Endothelial cell of umbilical vein (primary cell): ENCODE results near the gene SEMA4D. TPM values are rescaled to one million over a fixed set of nuclear protein-coding genes. Genes with fewer than 3 reads are reported as not detected.

ENCODE experiments used
- BruUV-seq: library from RNA; stranded (reverse); fragments of 400-500 nt; replicated peaks from 2 replicates; lab custom pipeline; 2021; lab: Mats Ljungman, UMichigan
- CTCF ChIA-PET: fragments of 300-600, 350-600 bp; sonication (Branson Sonifier 250); formaldehyde crosslinking; loops from one replicate; lab custom pipeline; 2021; ENCODE audit warnings: antibody characterized with exemption, inconsistent platforms; lab: Charles Lee
- POLR2A ChIA-PET: fragments of 300-600, 350-600 bp; sonication (Branson Sonifier 250); formaldehyde crosslinking; loops from one replicate; lab custom pipeline; 2021; ENCODE audit warnings: antibody characterized with exemption, inconsistent platforms; lab: Charles Lee
- DNase-seq: peaks from one replicate; pipeline ENCODE4 v3.0.0-alpha.2; 2011; ENCODE audit warnings: low read depth, low spot score
- FAIRE-seq: peaks from 2 replicates; lab custom pipeline; 2011; peaks lifted over from hg19 to GRCh38; lab: Jason Lieb, UNC
- H2AFZ ChIP-seq: 2 replicates; pipeline ENCODE4 v1.6.0; 2012; ENCODE audit warnings: low read depth, low read length, control low read depth, inconsistent platforms
- H3K27ac ChIP-seq: 2 replicates; pipeline ENCODE4 v1.5.1; 2011; ENCODE audit warnings: low read depth, mild to moderate bottlenecking, control low read depth, low read length, moderate library complexity; ENCODE audit not compliant: insufficient read depth
- H3K27me3 ChIP-seq, 2 experiments: 2 replicates each; pipeline versions ENCODE4 v1.6.0 to v1.6.1; 2011; ENCODE audit warnings: low read length in 2 of 2, mixed read lengths in 1 of 2; ENCODE audit not compliant: control insufficient read depth in 2 of 2, insufficient read depth in 2 of 2
- H3K36me3 ChIP-seq, 2 experiments: 2 replicates in 1 of 2; 3 replicates in 1 of 2; pipeline ENCODE4 v1.5.1; 2011; ENCODE audit warnings: low read length in 2 of 2, mild to moderate bottlenecking in 1 of 2, moderate library complexity in 1 of 2; ENCODE audit not compliant: control insufficient read depth in 2 of 2, insufficient read depth in 2 of 2; ENCODE audit errors: extremely low read depth in 1 of 2
- H3K4me1 ChIP-seq: 3 replicates; pipeline ENCODE4 v1.5.1; 2011; ENCODE audit warnings: mild to moderate bottlenecking, low read length; ENCODE audit not compliant: control insufficient read depth, insufficient read depth; ENCODE audit errors: extremely low read depth
- H3K4me2 ChIP-seq: 2 replicates; pipeline ENCODE4 v1.6.1; 2011; ENCODE audit warnings: low read length, control low read depth, mixed read lengths; ENCODE audit not compliant: insufficient read depth
- H3K4me3 ChIP-seq, 3 experiments: fragments of 200-600 bp in 1 of 3; sonication (generic), shearing (Covaris generic) in 1 of 3; replicated peaks in 1 of 3; 2 replicates each; pipeline ENCODE4 v1.5.1; 2011 to 2016; ENCODE audit warnings: control low read depth in 3 of 3, low read length in 3 of 3, mild to moderate bottlenecking in 2 of 3, inconsistent platforms in 1 of 3, low read depth in 1 of 3, moderate library complexity in 1 of 3; ENCODE audit not compliant: insufficient read depth in 1 of 3
- H3K79me2 ChIP-seq: 2 replicates; pipeline ENCODE4 v1.6.0; 2012; ENCODE audit warnings: low read length, inconsistent platforms; ENCODE audit not compliant: control insufficient read depth, insufficient read depth
- H3K9ac ChIP-seq: replicated peaks from 2 replicates; pipeline ENCODE3; 2011; ENCODE audit warnings: low read length, control low read depth; ENCODE audit not compliant: insufficient read depth; ENCODE audit errors: extremely low read depth
- H3K9me1 ChIP-seq: replicated peaks from 3 replicates; pipeline ENCODE4 v1.6.0; 2011; ENCODE audit warnings: mild to moderate bottlenecking, low read length; ENCODE audit not compliant: control insufficient read depth, insufficient read depth; ENCODE audit errors: extremely low read depth
- H3K9me3 ChIP-seq: replicated peaks from 2 replicates; pipeline ENCODE4 v1.5.1; 2012; ENCODE audit warnings: low read length, inconsistent platforms; ENCODE audit not compliant: control insufficient read depth, insufficient read depth
- H4K20me1 ChIP-seq: replicated peaks from 2 replicates; pipeline ENCODE3; 2011; ENCODE audit warnings: mild to moderate bottlenecking, low read length; ENCODE audit not compliant: control insufficient read depth, insufficient read depth; ENCODE audit errors: extremely low read depth
- CTCF ChIP-seq, 2 donors: IDR thresholded peaks; 1 replicate in 1 of 2; 2 replicates in 1 of 2; pipeline ENCODE4 v1.5.1; 2011; ENCODE audit warnings: low read length in 2 of 2, mild to moderate bottlenecking in 2 of 2, moderate library complexity in 2 of 2, control low read depth in 1 of 2, inconsistent platforms in 1 of 2, low read depth in 1 of 2; ENCODE audit not compliant: insufficient read depth in 1 of 2; ENCODE audit errors: extremely low read depth in 1 of 2
- EZH2 ChIP-seq: IDR thresholded peaks from 2 replicates; pipeline ENCODE4 v1.6.1; 2012; ENCODE audit warnings: borderline replicate concordance, low read depth, mild to moderate bottlenecking, moderate library complexity, low read length, inconsistent platforms; ENCODE audit not compliant: severe bottlenecking
- FOS ChIP-seq: IDR thresholded peaks from 2 replicates; pipeline ENCODE4 v1.6.1; 2011; ENCODE audit warnings: mild to moderate bottlenecking, low read length, moderate library complexity, borderline replicate concordance; ENCODE audit not compliant: insufficient read depth
- GATA2 ChIP-seq: IDR thresholded peaks from 2 replicates; pipeline ENCODE4 v1.7.0; 2011; ENCODE audit warnings: low read depth, mild to moderate bottlenecking, moderate library complexity, mixed read lengths, low read length; ENCODE audit not compliant: insufficient read length, insufficient read depth
- JUN ChIP-seq: IDR thresholded peaks from 2 replicates; pipeline ENCODE4 v1.6.1; 2011; ENCODE audit warnings: borderline replicate concordance, low read depth; ENCODE audit not compliant: insufficient read length, insufficient read depth
- MYC ChIP-seq: IDR thresholded peaks from one replicate; pipeline ENCODE4 v1.6.1; 2011; ENCODE audit warnings: mild to moderate bottlenecking, low read depth, low read length
- POLR2A ChIP-seq: IDR thresholded peaks from 2 replicates; pipeline ENCODE4 v1.6.1; 2012; ENCODE audit warnings: low read depth, mild to moderate bottlenecking, control low read depth, low read length
- dilution Hi-C: fragments of 300-500 bp; cut with MboI; formaldehyde crosslinking; loops from one replicate; pipeline ENCODE4 v1.15.0; 2019; ENCODE audit warnings: low sequenced_read_pairs; ENCODE audit not compliant: extremely low pct_ligation_motif_present
- intact Hi-C: fragments of 100-400 bp; cut with micrococcal nuclease; formaldehyde crosslinking; loops from one replicate; pipeline ENCODE4 v1.10.0; 2022
- polyA plus RNA-seq, 4 experiments: library from polyadenylated mRNA; depleted of rRNA in 3 of 4; stranded (reverse) in 3 of 4; unstranded in 1 of 4; fragments of >200 nt; gene quantifications; 2 replicates each; pipeline versions ENCODE4 v1.2.1 to v1.2.3, GENCODE V29; 2011 to 2012; ENCODE audit warnings: missing spikeins in 1 of 4
- total RNA-seq: library from RNA; stranded (reverse); gene quantifications from 2 replicates; pipeline ENCODE4 v1.2.3, GENCODE V29; 2021
- TF ChIP-seq, protein P1 (sequence below): IDR thresholded peaks from 2 replicates; pipeline ENCODE4 v1.6.1; 2011; ENCODE audit not compliant: insufficient read depth, insufficient read length

Gene SEMA4D
- total and polyA plus RNA-seq, 2 donors (not counting 3 experiments of a cell fraction or from before 2014, with no cell fraction given), result 3.9 to 15.7 TPM

GRCh38 chr9:89440046-89440445, 57.9 kb downstream of the SEMA4D start:
- CTCF ChIA-PET, result interaction anchor here (1.3 kb wide), 1 partner anchor 65 kb away, joined by 3 read pairs; no protein-coding TSS in a partner anchor
- H3K27ac ChIP-seq, result no peak overlapping the region
- FAIRE-seq, result no peak
- H3K4me1 ChIP-seq, result no peaks in the 10 kb centered on the region
- intact Hi-C loops, result no loop called here
- no peaks in the 10 kb centered on the region for H3K79me2 ChIP-seq
- H3K4me2 ChIP-seq, result no peak overlapping the region
- POLR2A ChIA-PET, result no interaction called here
- H3K9ac ChIP-seq, result no peak overlapping the region
- TF ChIP-seq FOS (no peak), EZH2 (no peak), GATA2 (no peak), MYC (no peak)
- dilution Hi-C loops, result no loop called here
- DNase-seq, result no peak
- no peaks in the 10 kb centered on the region for H3K36me3 ChIP-seq
- no peaks in the 10 kb centered on the region for H4K20me1 ChIP-seq
- H2AFZ ChIP-seq, result no peak overlapping the region
- no peaks in the 10 kb centered on the region for H3K9me1 ChIP-seq
- no peaks in the 10 kb centered on the region for H3K9me3 ChIP-seq
- no peak overlapping the region for H3K4me3 ChIP-seq
- BruUV-seq, result no TSS peak
- no peaks in the 10 kb centered on the region for H3K27me3 ChIP-seq

GRCh38 chr9:89439571-89439970, 58.3 kb downstream of the SEMA4D start:
- Histone ChIP-seq H3K4me1 (no peaks in the 10 kb centered on the region), H3K9me3 (no peaks in the 10 kb centered on the region), H3K4me3 (no peak overlapping the region), H3K79me2 (no peaks in the 10 kb centered on the region), H3K9ac (no peak overlapping the region), H3K36me3 (no peaks in the 10 kb centered on the region), H3K27ac (no peak overlapping the region), H3K9me1 (no peaks in the 10 kb centered on the region), H3K27me3 (no peaks in the 10 kb centered on the region), H3K4me2 (no peak overlapping the region), H2AFZ (no peak overlapping the region), H4K20me1 (no peaks in the 10 kb centered on the region)
- BruUV-seq, result no TSS peak
- ChIA-PET CTCF (interaction anchor here (1.3 kb wide), 1 partner anchor 65 kb away, joined by 3 read pairs; no protein-coding TSS in a partner anchor), POLR2A (no interaction called here)
- dilution Hi-C loops, result no loop called here
- DNase-seq (no peak), FAIRE-seq (no peak)
- TF ChIP-seq GATA2 (no peak), MYC (no peak), JUN (no peak), CTCF (IDR thresholded peaks at IDR 0.05; ENCODE audit: extremely low read depth in 1 of 2, insufficient read depth in 1 of 2, low read depth in 1 of 2, low read length in 2 of 2) (no peak), FOS (no peak), EZH2 (no peak), POLR2A (no peak)
- TF ChIP-seq, protein P1, sequence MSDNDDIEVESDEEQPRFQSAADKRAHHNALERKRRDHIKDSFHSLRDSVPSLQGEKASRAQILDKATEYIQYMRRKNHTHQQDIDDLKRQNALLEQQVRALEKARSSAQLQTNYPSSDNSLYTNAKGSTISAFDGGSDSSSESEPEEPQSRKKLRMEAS, result no peak
- intact Hi-C loops, result no loop called here
